HEK293 (cell line): Measurements from ENCODE around the gene IRS1.

Experiments used
- MYNN ChIP-seq: fragments of 450-650 bp; formaldehyde crosslinking; IDR thresholded peaks from 2 replicates; pipeline ENCODE4 v1.5.1; 2016; ENCODE audit warnings: missing biosample characterization, missing genetic modification characterization, borderline replicate concordance
- ZNF221 ChIP-seq: fragments of 450-650 bp; formaldehyde crosslinking; IDR thresholded peaks from 2 replicates; pipeline ENCODE4 v1.5.1; 2017; ENCODE audit warnings: missing biosample characterization, missing genetic modification characterization, borderline replicate concordance
- ZNF223 ChIP-seq: fragments of 450-650 bp; formaldehyde crosslinking; IDR thresholded peaks from 2 replicates; pipeline ENCODE4 v1.5.1; 2016; ENCODE audit warnings: missing biosample characterization, missing genetic modification characterization
- ZNF302 ChIP-seq: fragments of 450-650 bp; formaldehyde crosslinking; IDR thresholded peaks from 2 replicates; pipeline ENCODE4 v1.5.1; 2016; ENCODE audit warnings: missing biosample characterization, missing genetic modification characterization, low read depth
- TF ChIP-seq, protein P1 (sequence below): fragments of 450-650 bp; formaldehyde crosslinking; IDR thresholded peaks from 2 replicates; pipeline ENCODE4 v1.5.1; 2016; ENCODE audit warnings: missing biosample characterization, missing genetic modification characterization
- TF ChIP-seq, protein P2 (sequence below): fragments of 450-650 bp; formaldehyde crosslinking; IDR thresholded peaks from 2 replicates; pipeline ENCODE4 v1.5.1; 2016; ENCODE audit warnings: missing biosample characterization, missing genetic modification characterization, low read depth
- TF ChIP-seq, protein P3 (sequence below): fragments of 450-650 bp; formaldehyde crosslinking; IDR thresholded peaks from 2 replicates; pipeline ENCODE4 v1.5.1; 2016; ENCODE audit warnings: missing biosample characterization, missing genetic modification characterization
- TF ChIP-seq, protein P4 (sequence below): fragments of 450-650 bp; formaldehyde crosslinking; IDR thresholded peaks from 2 replicates; pipeline ENCODE4 v1.5.1; 2016; ENCODE audit warnings: missing biosample characterization, missing genetic modification characterization

DNA sequence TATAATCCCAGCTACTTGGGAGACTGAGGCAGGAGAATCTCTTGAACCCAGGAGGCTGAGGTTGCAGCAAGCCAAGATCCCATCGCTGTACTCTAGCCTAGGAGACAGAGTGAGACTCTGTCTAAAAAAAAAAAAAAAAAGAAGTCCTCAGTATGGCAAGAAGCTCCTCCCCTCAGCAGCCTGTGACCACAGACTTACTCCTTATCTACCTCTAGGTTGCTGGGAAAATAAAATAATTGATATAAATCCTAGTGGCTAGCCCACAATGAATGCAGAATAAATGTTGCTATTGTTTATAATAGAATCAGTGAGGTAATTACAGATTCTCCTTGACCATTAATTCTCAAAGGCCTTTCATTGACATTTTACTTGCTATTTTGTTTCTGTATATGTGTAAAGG is 70.6 kb downstream of the IRS1 start:
- TF ChIP-seq, protein P1, sequence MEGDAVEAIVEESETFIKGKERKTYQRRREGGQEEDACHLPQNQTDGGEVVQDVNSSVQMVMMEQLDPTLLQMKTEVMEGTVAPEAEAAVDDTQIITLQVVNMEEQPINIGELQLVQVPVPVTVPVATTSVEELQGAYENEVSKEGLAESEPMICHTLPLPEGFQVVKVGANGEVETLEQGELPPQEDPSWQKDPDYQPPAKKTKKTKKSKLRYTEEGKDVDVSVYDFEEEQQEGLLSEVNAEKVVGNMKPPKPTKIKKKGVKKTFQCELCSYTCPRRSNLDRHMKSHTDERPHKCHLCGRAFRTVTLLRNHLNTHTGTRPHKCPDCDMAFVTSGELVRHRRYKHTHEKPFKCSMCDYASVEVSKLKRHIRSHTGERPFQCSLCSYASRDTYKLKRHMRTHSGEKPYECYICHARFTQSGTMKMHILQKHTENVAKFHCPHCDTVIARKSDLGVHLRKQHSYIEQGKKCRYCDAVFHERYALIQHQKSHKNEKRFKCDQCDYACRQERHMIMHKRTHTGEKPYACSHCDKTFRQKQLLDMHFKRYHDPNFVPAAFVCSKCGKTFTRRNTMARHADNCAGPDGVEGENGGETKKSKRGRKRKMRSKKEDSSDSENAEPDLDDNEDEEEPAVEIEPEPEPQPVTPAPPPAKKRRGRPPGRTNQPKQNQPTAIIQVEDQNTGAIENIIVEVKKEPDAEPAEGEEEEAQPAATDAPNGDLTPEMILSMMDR (tag by site-specific recombination) = no peak
- TF ChIP-seq, protein P2, sequence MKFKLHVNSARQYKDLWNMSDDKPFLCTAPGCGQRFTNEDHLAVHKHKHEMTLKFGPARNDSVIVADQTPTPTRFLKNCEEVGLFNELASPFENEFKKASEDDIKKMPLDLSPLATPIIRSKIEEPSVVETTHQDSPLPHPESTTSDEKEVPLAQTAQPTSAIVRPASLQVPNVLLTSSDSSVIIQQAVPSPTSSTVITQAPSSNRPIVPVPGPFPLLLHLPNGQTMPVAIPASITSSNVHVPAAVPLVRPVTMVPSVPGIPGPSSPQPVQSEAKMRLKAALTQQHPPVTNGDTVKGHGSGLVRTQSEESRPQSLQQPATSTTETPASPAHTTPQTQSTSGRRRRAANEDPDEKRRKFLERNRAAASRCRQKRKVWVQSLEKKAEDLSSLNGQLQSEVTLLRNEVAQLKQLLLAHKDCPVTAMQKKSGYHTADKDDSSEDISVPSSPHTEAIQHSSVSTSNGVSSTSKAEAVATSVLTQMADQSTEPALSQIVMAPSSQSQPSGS (tag by site-specific recombination) = no peak
- TF ChIP-seq, protein P3, sequence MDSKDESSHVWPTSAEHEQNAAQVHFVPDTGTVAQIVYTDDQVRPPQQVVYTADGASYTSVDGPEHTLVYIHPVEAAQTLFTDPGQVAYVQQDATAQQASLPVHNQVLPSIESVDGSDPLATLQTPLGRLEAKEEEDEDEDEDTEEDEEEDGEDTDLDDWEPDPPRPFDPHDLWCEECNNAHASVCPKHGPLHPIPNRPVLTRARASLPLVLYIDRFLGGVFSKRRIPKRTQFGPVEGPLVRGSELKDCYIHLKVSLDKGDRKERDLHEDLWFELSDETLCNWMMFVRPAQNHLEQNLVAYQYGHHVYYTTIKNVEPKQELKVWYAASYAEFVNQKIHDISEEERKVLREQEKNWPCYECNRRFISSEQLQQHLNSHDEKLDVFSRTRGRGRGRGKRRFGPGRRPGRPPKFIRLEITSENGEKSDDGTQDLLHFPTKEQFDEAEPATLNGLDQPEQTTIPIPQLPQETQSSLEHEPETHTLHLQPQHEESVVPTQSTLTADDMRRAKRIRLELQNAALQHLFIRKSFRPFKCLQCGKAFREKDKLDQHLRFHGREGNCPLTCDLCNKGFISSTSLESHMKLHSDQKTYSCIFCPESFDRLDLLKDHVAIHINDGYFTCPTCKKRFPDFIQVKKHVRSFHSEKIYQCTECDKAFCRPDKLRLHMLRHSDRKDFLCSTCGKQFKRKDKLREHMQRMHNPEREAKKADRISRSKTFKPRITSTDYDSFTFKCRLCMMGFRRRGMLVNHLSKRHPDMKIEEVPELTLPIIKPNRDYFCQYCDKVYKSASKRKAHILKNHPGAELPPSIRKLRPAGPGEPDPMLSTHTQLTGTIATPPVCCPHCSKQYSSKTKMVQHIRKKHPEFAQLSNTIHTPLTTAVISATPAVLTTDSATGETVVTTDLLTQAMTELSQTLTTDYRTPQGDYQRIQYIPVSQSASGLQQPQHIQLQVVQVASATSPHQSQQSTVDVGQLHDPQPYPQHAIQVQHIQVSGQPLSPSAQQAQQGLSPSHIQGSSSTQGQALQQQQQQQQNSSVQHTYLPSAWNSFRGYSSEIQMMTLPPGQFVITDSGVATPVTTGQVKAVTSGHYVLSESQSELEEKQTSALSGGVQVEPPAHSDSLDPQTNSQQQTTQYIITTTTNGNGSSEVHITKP (tag by site-specific recombination) = no peak
- TF ChIP-seq MYNN (no peak), ZNF223 (tag by site-specific recombination) (no peak), ZNF302 (tag by site-specific recombination) (no peak), ZNF221 (tag by site-specific recombination) (no peak)
- TF ChIP-seq, protein P4, sequence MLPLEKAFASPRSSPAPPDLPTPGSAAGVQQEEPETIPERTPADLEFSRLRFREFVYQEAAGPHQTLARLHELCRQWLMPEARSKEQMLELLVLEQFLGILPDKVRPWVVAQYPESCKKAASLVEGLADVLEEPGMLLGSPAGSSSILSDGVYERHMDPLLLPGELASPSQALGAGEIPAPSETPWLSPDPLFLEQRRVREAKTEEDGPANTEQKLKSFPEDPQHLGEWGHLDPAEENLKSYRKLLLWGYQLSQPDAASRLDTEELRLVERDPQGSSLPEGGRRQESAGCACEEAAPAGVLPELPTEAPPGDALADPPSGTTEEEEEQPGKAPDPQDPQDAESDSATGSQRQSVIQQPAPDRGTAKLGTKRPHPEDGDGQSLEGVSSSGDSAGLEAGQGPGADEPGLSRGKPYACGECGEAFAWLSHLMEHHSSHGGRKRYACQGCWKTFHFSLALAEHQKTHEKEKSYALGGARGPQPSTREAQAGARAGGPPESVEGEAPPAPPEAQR (tag by site-specific recombination) = no peak
